ENCODE results near the gene SUSD1. TPM values are rescaled to one million over a fixed set of nuclear protein-coding genes. Genes with fewer than 3 reads are reported as not detected.

Gene SUSD1
- total and polyA plus RNA-seq, 2 of the 13 experiments (the other 11 are each of a cell fraction or from before 2014, with no cell fraction given): 25.9 to 32.3 TPM

DNA sequence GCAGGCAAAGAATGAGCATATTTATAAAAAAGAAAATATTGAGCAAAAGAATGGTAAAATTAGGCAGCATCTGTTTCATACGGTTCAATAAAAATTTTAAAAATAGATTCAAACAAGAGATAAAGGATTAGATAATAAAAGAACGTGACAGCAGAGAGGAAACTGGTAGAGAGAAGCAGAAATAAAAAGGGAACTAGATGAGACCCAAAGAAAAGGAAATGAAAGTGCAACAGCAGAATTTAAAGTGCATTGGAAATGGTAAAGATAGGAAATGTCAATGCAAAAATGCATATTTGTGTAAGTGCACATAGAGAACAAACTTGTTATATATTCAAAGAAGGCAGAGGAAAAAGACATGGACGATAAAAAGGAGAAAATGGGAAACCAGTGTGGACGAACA, 70.2 kb downstream of the SUSD1 start:
- Histone ChIP-seq H2AFZ (ENCODE audit: low read length) (no peak overlapping the region), H3K4me1 (ENCODE audit: insufficient read depth, low read length) (peaks cover 14% of the 10 kb centered on the region), H3K27me3 (ENCODE audit: control insufficient read depth in 1 of 2, insufficient read depth in 2 of 2, low read length in 2 of 2) (no peaks in the 10 kb centered on the region), H3K79me2 (ENCODE audit: insufficient read depth, low read length) (no peaks in the 10 kb centered on the region), H3K27ac (ENCODE audit: extremely low read length, insufficient read depth, low read length) (no peak overlapping the region), H3K9me3 (ENCODE audit: low read length) (no peaks in the 10 kb centered on the region), H4K20me1 (ENCODE audit: insufficient read depth, low read length) (no peaks in the 10 kb centered on the region), H3K36me3 (replicated peaks in 1 of 2; ENCODE audit: control insufficient read depth in 1 of 2, insufficient read depth in 2 of 2, low read length in 2 of 2) (peaks cover 0 to 15% of the 10 kb centered on the region in 2 experiments; a peak in 2 of 5 replicates), H3K4me2 (ENCODE audit: low read depth, low read length) (no peak overlapping the region), H3K9ac (ENCODE audit: insufficient read depth, low read depth, low read length) (no peak overlapping the region), H3K4me3 (replicated peaks in 1 of 3; ENCODE audit: insufficient read depth in 1 of 3, low read depth in 2 of 3, low read length in 3 of 3) (no peak overlapping the region)
- WGBS (ENCODE audit: low lambda C conversion rate): 95% methylated on average over 4 of the region's 4 CpGs
- TF ChIP-seq CBFB (CRISPR knock-in tag; IDR thresholded peaks at IDR 0.05) (no peak), ZNF670 (CRISPR knock-in tag; IDR thresholded peaks at IDR 0.05; ENCODE audit: borderline replicate concordance) (no peak), KAT7 (CRISPR knock-in tag; IDR thresholded peaks at IDR 0.05; ENCODE audit: borderline replicate concordance) (no peak), MTERF4 (CRISPR knock-in tag; IDR thresholded peaks at IDR 0.05) (no peak), MTF1 (CRISPR knock-in tag; IDR thresholded peaks at IDR 0.05) (no peak), ZNF335 (CRISPR knock-in tag; IDR thresholded peaks at IDR 0.05) (no peak), HHEX (CRISPR knock-in tag; IDR thresholded peaks at IDR 0.05) (no peak), KLF12 (CRISPR knock-in tag; IDR thresholded peaks at IDR 0.05; ENCODE audit: borderline replicate concordance) (no peak), ZNF563 (CRISPR knock-in tag; IDR thresholded peaks at IDR 0.05) (no peak), U2AF1 (optimal IDR thresholded peaks at IDR 0.05; ENCODE audit: low read depth, low read length) (no peak), ARID2 (CRISPR knock-in tag; IDR thresholded peaks at IDR 0.05; ENCODE audit: borderline replicate concordance) (no peak), GLI4 (CRISPR knock-in tag; IDR thresholded peaks at IDR 0.05; ENCODE audit: borderline replicate concordance) (no peak), ZNF546 (CRISPR knock-in tag; conservative IDR thresholded peaks at IDR 0.05) (no peak)
- TF ChIP-seq, protein P1, sequence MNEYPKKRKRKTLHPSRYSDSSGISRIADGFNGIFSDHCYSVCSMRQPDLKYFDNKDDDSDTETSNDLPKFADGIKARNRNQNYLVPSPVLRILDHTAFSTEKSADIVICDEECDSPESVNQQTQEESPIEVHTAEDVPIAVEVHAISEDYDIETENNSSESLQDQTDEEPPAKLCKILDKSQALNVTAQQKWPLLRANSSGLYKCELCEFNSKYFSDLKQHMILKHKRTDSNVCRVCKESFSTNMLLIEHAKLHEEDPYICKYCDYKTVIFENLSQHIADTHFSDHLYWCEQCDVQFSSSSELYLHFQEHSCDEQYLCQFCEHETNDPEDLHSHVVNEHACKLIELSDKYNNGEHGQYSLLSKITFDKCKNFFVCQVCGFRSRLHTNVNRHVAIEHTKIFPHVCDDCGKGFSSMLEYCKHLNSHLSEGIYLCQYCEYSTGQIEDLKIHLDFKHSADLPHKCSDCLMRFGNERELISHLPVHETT (CRISPR knock-in tag; conservative IDR thresholded peaks at IDR 0.05): no peak
- TF ChIP-seq, protein P2, sequence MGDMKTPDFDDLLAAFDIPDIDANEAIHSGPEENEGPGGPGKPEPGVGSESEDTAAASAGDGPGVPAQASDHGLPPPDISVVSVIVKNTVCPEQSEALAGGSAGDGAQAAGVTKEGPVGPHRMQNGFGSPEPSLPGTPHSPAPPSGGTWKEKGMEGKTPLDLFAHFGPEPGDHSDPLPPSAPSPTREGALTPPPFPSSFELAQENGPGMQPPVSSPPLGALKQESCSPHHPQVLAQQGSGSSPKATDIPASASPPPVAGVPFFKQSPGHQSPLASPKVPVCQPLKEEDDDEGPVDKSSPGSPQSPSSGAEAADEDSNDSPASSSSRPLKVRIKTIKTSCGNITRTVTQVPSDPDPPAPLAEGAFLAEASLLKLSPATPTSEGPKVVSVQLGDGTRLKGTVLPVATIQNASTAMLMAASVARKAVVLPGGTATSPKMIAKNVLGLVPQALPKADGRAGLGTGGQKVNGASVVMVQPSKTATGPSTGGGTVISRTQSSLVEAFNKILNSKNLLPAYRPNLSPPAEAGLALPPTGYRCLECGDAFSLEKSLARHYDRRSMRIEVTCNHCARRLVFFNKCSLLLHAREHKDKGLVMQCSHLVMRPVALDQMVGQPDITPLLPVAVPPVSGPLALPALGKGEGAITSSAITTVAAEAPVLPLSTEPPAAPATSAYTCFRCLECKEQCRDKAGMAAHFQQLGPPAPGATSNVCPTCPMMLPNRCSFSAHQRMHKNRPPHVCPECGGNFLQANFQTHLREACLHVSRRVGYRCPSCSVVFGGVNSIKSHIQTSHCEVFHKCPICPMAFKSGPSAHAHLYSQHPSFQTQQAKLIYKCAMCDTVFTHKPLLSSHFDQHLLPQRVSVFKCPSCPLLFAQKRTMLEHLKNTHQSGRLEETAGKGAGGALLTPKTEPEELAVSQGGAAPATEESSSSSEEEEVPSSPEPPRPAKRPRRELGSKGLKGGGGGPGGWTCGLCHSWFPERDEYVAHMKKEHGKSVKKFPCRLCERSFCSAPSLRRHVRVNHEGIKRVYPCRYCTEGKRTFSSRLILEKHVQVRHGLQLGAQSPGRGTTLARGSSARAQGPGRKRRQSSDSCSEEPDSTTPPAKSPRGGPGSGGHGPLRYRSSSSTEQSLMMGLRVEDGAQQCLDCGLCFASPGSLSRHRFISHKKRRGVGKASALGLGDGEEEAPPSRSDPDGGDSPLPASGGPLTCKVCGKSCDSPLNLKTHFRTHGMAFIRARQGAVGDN (CRISPR knock-in tag; IDR thresholded peaks at IDR 0.05): no peak
- ChIA-PET POLR2A (no interaction called here), CTCF (ENCODE audit: low intra/inter-chr PET ratio, low total read pairs) (no interaction called here)
- FAIRE-seq (no peak), ATAC-seq (no peak), DNase-seq (ENCODE audit: low spot score) (no peak)
- intact Hi-C loops (cut with micrococcal nuclease; ENCODE audit: unreplicated experiment): no loop called here
- in situ Hi-C loops (cut with HindIII; ENCODE audit: extremely low pct_ligation_motif_present, low pct_unique_long_range_greater_than_20kb): no loop called here
- BruUV-seq (replicated peaks): no TSS peak

Data from HepG2 (cell line).